Measurements from ENCODE around the gene SAPCD2.
"Not testable (repeated sequence)": the region's sequence is repeated elsewhere in the genome, so short reads cannot be mapped to it uniquely, and the experiment has no call there.

SAPCD2 gene

DNA sequence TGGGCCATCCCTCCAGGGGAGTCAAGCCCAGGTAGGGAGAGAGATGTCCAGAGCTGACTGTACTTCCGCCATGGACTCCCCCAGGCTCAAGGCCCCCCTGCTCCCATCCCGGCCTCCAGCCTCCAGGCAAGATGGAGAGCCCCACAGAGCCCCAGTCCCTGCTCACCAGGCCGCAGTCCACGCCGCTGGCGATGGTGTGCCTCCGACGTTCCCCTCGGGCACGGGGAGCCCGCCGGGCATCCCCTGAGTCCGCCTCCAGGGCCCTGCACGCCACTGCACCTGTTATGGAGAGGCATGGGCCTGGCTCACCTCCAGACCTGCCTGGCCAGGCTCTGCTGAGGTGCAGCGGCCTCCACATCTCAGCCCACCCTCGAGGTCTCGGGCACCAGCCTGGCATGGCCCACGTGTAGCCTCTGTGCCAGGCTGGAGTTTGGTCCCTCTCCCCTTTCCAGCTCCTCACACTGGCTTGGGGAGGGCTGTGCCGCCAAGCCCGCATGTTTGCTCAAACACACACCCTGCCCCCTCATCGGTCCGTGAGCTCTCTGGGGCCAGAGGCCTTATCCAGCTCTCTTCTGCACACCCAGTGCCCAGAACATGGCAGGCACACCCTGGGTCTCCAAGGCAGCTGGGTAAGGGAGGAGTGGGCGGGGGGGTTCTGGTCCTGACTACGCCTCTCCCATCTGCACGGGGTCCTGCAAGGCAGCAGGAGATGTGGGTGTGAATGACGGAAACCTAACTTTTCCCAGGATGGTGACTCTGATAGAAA lies 4.1 kb downstream of the SAPCD2 start:
- no peak overlapping the region for H3K4me3 ChIP-seq (ENCODE audit: low read depth in 1 of 2, low read length in 2 of 2)

GRCh38 chr9:137065336-137065967 lies 4.9 kb downstream of the SAPCD2 start:
- Histone ChIP-seq H3K4me1 (ENCODE audit: insufficient read depth, low read length) (no peaks in the 10 kb centered on the region), H3K27ac (ENCODE audit: low read depth, low read length) (no peak overlapping the region), H3K9me3 (ENCODE audit: low read length) (no peaks in the 10 kb centered on the region), H3K36me3 (ENCODE audit: insufficient read depth, low read length) (no peaks in the 10 kb centered on the region), H3K27me3 (ENCODE audit: control insufficient read depth in 1 of 2, insufficient read depth in 2 of 2, low read length in 2 of 2) (peaks cover 12 to 35% of the 10 kb centered on the region in 2 donors), H3K4me3 (ENCODE audit: low read depth in 1 of 2, low read length in 2 of 2) (no peak overlapping the region), H3K9ac (ENCODE audit: low read length) (no peak overlapping the region)

More for the DNA sequence above, 4.1 kb downstream of the SAPCD2 start:
- Histone ChIP-seq H3K9me3 (ENCODE audit: low read length) (no peaks in the 10 kb centered on the region), H3K9ac (ENCODE audit: low read length) (no peak overlapping the region), H3K27me3 (ENCODE audit: control insufficient read depth in 1 of 2, insufficient read depth in 2 of 2, low read length in 2 of 2) (peaks cover 12 to 35% of the 10 kb centered on the region in 2 donors), H3K4me1 (ENCODE audit: insufficient read depth, low read length) (no peaks in the 10 kb centered on the region), H3K36me3 (ENCODE audit: insufficient read depth, low read length) (no peaks in the 10 kb centered on the region), H3K27ac (ENCODE audit: low read depth, low read length) (no peak overlapping the region)

- Histone ChIP-seq H3K27ac (ENCODE audit: low read depth, low read length) (no peak overlapping the region), H3K4me1 (ENCODE audit: insufficient read depth, low read length) (no peaks in the 10 kb centered on the region), H3K36me3 (ENCODE audit: insufficient read depth, low read length) (no peaks in the 10 kb centered on the region)
These were observed 5.5 kb downstream of the SAPCD2 start for GRCh38 chr9:137064880-137065164.

GRCh38 chr9:137064027-137064879 lies 6.1 kb downstream of the SAPCD2 start:
- Histone ChIP-seq H3K27ac (ENCODE audit: low read depth, low read length) (no peak overlapping the region), H3K4me1 (ENCODE audit: insufficient read depth, low read length) (no peaks in the 10 kb centered on the region), H3K36me3 (ENCODE audit: insufficient read depth, low read length) (no peaks in the 10 kb centered on the region), H3K9me3 (ENCODE audit: low read length) (no peaks in the 10 kb centered on the region), H3K27me3 (ENCODE audit: control insufficient read depth in 1 of 2, insufficient read depth in 2 of 2, low read length in 2 of 2) (peaks cover 8 to 29% of the 10 kb centered on the region in 2 donors), H3K9ac (ENCODE audit: low read length) (no peak overlapping the region), H3K4me3 (ENCODE audit: low read depth in 1 of 2, low read length in 2 of 2) (no peak overlapping the region)

More at GRCh38 chr9:137064880-137065164, 5.5 kb downstream of the SAPCD2 start:
- Histone ChIP-seq H3K9ac (ENCODE audit: low read length) (no peak overlapping the region), H3K9me3 (ENCODE audit: low read length) (no peaks in the 10 kb centered on the region), H3K27me3 (ENCODE audit: control insufficient read depth in 1 of 2, insufficient read depth in 2 of 2, low read length in 2 of 2) (peaks cover 12 to 35% of the 10 kb centered on the region in 2 donors), H3K4me3 (ENCODE audit: low read depth in 1 of 2, low read length in 2 of 2) (no peak overlapping the region)

DNA sequence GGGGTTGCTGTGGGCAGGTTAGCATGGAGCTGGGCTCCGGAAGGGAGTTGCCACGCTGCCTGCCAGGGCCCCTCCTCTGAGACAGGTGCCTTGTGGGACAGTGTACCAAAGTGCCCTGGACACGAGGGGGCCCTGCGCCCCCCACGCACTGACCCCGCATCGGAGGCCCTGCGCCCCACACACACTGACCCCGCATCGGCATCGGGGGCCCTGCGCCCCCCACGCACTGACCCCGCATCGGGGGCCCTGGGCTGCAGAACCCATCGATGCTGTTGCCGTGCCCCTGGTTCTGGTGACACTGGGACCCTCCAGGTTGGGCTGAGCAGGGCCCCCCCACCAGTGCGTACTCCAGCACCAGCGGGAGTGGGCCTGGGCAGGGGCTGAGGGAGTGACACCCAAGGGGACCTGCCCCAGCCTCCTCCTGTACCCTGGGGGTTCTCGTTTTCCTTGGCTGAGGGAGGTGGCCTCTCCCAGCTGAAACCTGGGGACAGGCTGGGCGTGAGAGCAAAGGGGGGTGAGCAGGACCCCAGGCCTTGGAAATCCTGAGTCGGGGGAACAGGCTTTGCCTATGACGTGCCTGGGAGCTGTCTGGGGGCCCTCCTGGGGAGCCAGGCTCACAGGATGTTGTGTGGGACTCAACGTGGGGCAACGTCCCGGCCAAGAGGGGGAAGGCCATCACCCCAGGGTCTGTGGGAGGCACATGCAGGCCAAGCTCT lies 6.9 kb downstream of the SAPCD2 start:
- Histone ChIP-seq H3K27me3 (ENCODE audit: control insufficient read depth in 1 of 2, insufficient read depth in 2 of 2, low read length in 2 of 2) (peaks cover under 1 to 21% of the 10 kb centered on the region in 2 donors), H3K4me3 (ENCODE audit: low read depth in 1 of 2, low read length in 2 of 2) (no peak overlapping the region), H3K9me3 (ENCODE audit: low read length) (no peaks in the 10 kb centered on the region), H3K9ac (ENCODE audit: low read length) (no peak overlapping the region), H3K36me3 (ENCODE audit: insufficient read depth, low read length) (no peaks in the 10 kb centered on the region), H3K27ac (ENCODE audit: low read depth, low read length) (no peak overlapping the region), H3K4me1 (ENCODE audit: insufficient read depth, low read length) (no peaks in the 10 kb centered on the region)

- H3K36me3 ChIP-seq (ENCODE audit: insufficient read depth, low read length); H3K4me1 ChIP-seq (ENCODE audit: insufficient read depth, low read length); H3K9ac ChIP-seq (ENCODE audit: low read length); H3K4me3 ChIP-seq (ENCODE audit: low read depth in 1 of 2, low read length in 2 of 2); H3K9me3 ChIP-seq (ENCODE audit: low read length); H3K27ac ChIP-seq (ENCODE audit: low read depth, low read length): not testable (repeated sequence)
- peaks cover 0 to 15% of the 10 kb centered on the region in 2 donors for H3K27me3 ChIP-seq (ENCODE audit: control insufficient read depth in 1 of 2, insufficient read depth in 2 of 2, low read length in 2 of 2)
These were observed 7.6 kb downstream of the SAPCD2 start for GRCh38 chr9:137062798-137063197.

DNA sequence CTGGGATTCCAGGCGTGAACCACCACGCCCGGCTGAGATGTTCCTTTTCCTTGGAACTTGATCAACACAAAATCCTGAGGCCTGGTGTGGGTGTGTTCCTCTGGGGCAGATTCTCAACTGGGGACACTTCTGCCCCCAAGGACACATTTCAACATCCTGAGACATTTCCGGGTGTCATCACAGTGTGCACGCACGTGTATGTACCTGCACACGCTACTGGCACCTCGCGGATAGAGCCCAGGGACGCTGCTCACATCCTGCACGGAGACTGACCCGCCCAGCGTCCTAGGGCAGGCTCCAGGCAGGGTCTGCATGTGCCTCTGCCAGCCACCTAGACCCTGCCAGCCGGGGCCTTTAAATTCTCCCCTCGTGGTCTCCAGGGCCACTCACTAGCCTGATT lies 8.0 kb downstream of the SAPCD2 start:
- peaks cover 0 to 13% of the 10 kb centered on the region in 2 donors for H3K27me3 ChIP-seq (ENCODE audit: control insufficient read depth in 1 of 2, insufficient read depth in 2 of 2, low read length in 2 of 2)
- no peaks in the 10 kb centered on the region for H3K9me3 ChIP-seq (ENCODE audit: low read length)
- no peak overlapping the region for H3K4me3 ChIP-seq (ENCODE audit: low read depth in 1 of 2, low read length in 2 of 2)
- no peaks in the 10 kb centered on the region for H3K36me3 ChIP-seq (ENCODE audit: insufficient read depth, low read length)
- H3K27ac ChIP-seq (ENCODE audit: low read depth, low read length): no peak overlapping the region
- H3K9ac ChIP-seq (ENCODE audit: low read length): no peak overlapping the region
- no peaks in the 10 kb centered on the region for H3K4me1 ChIP-seq (ENCODE audit: insufficient read depth, low read length)

- Histone ChIP-seq H3K36me3 (ENCODE audit: insufficient read depth, low read length) (no peaks in the 10 kb centered on the region), H3K9me3 (ENCODE audit: low read length) (no peaks in the 10 kb centered on the region), H3K4me1 (ENCODE audit: insufficient read depth, low read length) (peaks cover 21% of the 10 kb centered on the region), H3K4me3 (ENCODE audit: low read depth in 1 of 2, low read length in 2 of 2) (no peak overlapping the region), H3K27me3 (ENCODE audit: control insufficient read depth in 1 of 2, insufficient read depth in 2 of 2, low read length in 2 of 2) (peaks cover 0 to 10% of the 10 kb centered on the region in 2 donors), H3K27ac (ENCODE audit: low read depth, low read length) (no peak overlapping the region), H3K9ac (ENCODE audit: low read length) (no peak overlapping the region)
These were observed 11.7 kb downstream of the SAPCD2 start for GRCh38 chr9:137058521-137059234.

DNA sequence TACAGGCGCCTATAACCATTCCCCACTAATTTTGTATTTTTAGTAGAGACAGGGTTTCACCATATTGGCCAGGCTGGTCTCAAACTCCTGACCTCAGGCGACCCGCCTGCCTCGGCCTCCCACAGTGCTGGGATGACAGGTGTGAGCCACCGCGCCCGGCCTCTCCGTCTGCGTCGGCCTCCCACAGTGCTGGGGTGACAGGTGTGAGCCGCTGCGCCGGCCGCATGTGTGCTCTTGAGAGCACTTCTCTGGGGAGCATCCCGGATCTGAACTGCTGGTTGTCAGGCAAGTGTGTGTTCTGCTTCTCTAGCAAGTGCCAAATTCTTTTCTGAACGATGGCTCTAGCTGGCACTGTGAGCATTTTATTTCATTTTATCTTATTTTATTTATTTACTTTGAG lies 12.8 kb downstream of the SAPCD2 start:
- Histone ChIP-seq H3K9ac (ENCODE audit: low read length) (no peak overlapping the region), H3K4me1 (ENCODE audit: insufficient read depth, low read length) (peaks cover 21% of the 10 kb centered on the region), H3K27me3 (ENCODE audit: control insufficient read depth in 1 of 2, insufficient read depth in 2 of 2, low read length in 2 of 2) (peaks cover 0 to 21% of the 10 kb centered on the region in 2 donors), H3K27ac (ENCODE audit: low read depth, low read length) (no peak overlapping the region), H3K9me3 (ENCODE audit: low read length) (no peaks in the 10 kb centered on the region), H3K4me3 (ENCODE audit: low read depth in 1 of 2, low read length in 2 of 2) (no peak overlapping the region), H3K36me3 (ENCODE audit: insufficient read depth, low read length) (no peaks in the 10 kb centered on the region)

- H3K4me1 ChIP-seq (ENCODE audit: insufficient read depth, low read length): peaks cover 21% of the 10 kb centered on the region
- no peak overlapping the region for H3K9ac ChIP-seq (ENCODE audit: low read length)
- H3K4me3 ChIP-seq (ENCODE audit: low read depth in 1 of 2, low read length in 2 of 2): no peak overlapping the region
- no peak overlapping the region for H3K27ac ChIP-seq (ENCODE audit: low read depth, low read length)
- peaks cover 0 to 28% of the 10 kb centered on the region in 2 donors for H3K27me3 ChIP-seq (ENCODE audit: control insufficient read depth in 1 of 2, insufficient read depth in 2 of 2, low read length in 2 of 2)
- no peaks in the 10 kb centered on the region for H3K9me3 ChIP-seq (ENCODE audit: low read length)
- no peaks in the 10 kb centered on the region for H3K36me3 ChIP-seq (ENCODE audit: insufficient read depth, low read length)
These were observed 13.5 kb downstream of the SAPCD2 start for GRCh38 chr9:137056739-137057415.

All from muscle layer of colon (tissue), 2 donors.